GM21619 (cell line): ENCODE data around the gene SOX8.

Experiments used
- ATAC-seq: cut with Tn5 transposase; IDR thresholded peaks from one replicate; pipeline ENCODE4 v1.9.1; 2021; ENCODE audit not compliant: unreplicated experiment

Gene SOX8

DNA sequence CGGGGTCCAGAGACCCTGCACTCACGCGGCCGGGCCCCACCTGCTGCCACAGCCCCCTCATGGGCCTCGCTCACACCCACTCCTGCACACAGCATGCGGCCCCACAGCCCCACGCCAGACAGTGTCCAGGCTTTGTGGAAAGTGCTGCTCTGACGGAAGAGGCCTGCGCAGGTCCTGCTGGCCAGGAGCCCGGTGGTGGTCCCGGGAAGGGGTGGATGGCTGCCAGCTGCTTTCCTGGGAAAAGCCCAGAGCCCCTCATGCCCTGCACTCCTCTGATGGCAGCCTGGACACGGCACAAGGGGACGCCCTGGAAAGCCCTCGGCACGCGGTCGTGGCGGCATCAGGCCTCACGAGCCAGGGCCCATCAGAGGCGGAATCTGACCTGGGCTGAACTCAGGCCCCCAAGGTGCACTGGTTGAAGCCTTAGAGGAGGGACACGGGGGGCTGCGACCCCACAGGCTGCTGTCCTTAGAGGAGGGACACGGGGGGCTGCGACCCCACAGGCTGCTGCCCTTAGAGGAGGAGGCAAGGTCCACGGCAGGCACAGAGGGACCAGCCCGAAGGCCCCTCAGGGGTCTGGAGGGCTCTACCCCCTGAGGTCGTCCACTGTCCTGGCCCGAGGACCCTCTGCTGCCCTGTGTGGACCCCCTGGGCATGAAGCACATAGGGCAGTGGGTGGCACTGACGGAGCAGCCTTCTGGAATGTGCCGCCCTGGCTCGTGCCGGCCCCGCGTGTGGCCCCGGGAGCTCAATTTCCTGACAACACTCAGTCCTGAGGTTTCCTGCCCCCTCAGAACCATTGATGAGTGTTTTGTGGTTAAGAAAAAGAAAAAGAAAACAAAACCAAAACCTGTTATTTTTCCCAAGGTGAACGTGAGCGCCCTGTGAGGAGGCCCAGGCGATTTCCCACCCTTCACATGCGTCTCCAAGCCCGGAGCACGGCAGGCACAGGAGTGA, 22.1 kb downstream of the SOX8 start:
- ATAC-seq: no peak

DNA sequence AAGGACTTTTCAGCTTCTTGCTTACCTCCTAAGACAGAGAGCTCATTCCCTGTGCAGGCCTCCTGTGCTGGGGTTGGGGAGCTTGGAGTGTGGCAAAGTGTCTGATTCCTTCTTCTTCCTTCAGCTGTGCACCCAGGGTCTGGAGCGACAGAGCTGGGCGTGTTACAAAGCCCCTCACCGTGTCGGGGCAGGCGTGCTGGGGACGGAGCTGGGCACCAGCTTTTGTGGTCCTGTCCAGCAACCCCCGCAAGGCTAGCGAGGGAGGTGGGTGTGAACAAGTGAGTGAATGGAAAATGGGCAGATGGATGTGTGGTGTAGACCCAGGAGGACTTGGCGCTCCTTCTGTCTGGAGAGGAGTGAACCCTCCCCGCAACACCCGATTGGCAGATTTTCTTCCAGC, 23.7 kb downstream of the SOX8 start:
- no peak for ATAC-seq

DNA sequence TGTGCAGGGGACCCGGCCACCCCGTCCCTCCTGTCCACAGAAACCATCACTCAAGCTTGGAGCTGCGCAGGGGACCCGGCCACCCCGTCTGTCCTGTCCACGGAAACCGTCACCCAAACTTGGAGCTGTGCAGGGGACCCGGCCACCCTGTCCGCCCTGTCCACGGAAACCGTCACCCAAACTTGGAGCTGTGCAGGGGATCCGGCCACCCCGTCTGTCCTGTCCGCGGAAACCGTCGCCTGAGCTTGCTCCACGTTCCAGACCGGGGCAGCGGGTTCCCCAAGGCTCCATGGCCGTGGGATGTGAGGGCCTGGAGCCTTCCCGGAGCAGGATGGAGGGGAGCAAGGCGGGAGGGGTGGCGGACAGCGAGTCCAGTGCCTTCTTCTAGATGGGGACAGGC, 25.2 kb downstream of the SOX8 start:
- no peak for ATAC-seq

GRCh38 chr16:1007284-1007850, 25.8 kb downstream of the SOX8 start:
- no peak for ATAC-seq

DNA sequence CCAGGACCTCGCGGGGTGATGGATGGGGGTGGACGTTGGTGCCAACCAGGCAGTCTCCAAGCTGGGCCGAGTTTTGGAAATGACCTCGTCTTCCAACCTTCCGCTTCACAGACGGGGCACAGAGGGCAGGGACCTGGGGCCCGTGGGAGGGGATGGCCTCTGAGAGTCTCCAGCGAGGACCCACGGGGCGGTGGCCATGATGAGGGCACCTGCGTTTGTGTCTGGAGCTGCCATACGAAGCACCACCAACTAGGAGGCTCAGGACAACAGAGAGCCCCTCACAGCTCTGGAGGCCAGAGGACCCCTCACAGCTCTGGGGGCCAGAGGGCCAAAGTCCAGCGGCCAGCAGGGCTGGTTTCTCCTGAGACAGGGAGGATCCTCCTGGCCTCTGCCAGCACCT, 26.5 kb downstream of the SOX8 start:
- ATAC-seq: no peak

DNA sequence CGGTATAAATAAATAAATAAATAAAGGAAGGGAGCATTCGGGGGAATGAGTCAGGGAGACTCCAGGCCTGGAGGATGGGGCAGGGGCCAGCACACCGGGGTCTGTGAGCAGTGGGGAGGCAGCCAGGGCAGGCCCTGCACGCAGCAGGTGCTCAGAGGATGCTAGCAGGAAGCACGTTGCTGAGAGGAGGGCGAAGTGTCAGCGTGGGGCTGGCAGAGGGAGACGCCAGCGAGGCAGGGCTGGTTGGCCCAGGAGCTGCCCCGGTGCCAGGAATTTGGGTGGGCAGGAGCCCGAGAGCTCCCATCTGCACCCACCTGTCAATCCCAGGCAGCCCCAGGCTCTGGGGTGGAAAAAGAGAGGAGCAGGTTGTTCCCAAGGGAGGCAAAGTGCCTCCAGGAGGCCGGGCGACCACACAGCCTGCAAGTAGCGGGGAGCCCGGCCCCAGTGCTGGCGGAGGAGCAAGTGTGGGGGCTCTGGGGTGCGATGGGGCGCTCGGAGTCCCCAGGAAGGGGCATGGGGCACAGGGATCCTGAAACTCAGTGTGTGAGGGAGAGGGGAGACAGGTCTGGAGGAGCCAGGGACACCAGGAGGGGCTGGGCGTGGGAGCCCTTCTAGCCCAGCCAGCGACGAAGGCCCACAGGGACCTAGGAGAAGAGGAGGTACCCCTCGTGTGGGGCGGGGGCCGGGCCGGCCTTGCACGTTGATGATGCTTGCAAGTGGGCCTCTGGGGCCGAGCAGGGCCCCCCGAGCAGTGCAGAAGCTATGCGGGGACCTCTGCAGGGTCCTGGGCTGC, 28.0 kb downstream of the SOX8 start:
- no peak for ATAC-seq

GRCh38 chr16:1010251-1010650, 28.7 kb downstream of the SOX8 start:
- ATAC-seq: no peak

GRCh38 chr16:1010815-1011214, 29.2 kb downstream of the SOX8 start:
- no peak for ATAC-seq

DNA sequence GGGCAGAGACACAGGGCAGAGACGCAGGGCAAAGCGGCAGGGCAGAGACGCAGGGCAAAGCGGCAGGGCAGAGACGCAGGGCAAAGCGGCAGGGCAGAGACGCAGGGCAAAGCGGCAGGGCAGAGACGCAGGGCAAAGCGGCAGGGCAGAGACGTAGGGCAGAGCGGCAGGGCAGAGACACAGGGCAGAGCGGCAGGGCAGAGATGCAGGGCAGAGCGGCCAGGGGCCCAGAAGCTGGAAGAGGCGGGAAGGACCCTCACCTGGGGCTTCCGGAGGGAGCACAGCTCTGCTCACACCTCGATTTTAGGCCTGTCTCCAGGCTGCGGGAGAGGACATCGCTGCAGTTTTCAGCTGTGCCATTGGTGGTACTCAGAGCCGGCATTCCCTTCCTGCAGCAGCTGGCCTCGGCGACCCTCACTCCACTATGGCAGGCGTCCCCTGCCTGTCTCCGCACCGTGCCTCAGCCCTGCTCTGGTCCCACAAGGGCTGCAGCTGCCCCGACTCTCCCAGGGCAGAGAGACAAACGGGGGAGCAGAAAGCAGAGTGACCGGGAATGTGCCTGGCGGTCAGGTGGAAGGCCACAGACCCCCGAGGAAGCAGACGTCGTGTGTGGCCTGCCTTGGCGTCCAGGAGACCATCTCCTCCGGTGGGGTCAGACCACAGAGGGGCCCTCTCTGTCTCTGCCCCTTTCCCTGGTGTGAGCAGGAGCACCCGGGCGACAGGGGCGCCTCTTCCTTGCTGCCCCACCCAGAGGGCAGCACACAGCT, 29.9 kb downstream of the SOX8 start:
- no peak for ATAC-seq

DNA sequence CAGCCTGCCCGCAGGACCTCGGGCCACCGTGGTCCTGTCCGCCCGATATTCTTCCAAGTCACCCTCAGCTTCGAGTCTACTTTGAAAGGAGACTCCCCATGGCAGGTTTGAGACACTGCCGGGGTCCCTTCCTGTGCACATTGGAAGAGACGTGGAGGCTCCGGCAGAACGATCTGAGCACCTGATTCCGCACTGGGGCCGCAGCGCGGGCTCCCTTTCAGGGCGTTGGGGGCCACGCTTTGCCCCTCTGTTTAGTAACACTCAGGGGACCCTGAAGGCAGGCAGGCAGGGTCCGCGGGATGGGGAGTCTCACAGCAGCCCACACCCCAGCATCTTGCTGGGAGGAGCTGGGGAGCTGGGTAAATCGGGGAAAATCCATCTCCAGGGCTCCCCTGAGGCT, 30.6 kb downstream of the SOX8 start:
- no peak for ATAC-seq

DNA sequence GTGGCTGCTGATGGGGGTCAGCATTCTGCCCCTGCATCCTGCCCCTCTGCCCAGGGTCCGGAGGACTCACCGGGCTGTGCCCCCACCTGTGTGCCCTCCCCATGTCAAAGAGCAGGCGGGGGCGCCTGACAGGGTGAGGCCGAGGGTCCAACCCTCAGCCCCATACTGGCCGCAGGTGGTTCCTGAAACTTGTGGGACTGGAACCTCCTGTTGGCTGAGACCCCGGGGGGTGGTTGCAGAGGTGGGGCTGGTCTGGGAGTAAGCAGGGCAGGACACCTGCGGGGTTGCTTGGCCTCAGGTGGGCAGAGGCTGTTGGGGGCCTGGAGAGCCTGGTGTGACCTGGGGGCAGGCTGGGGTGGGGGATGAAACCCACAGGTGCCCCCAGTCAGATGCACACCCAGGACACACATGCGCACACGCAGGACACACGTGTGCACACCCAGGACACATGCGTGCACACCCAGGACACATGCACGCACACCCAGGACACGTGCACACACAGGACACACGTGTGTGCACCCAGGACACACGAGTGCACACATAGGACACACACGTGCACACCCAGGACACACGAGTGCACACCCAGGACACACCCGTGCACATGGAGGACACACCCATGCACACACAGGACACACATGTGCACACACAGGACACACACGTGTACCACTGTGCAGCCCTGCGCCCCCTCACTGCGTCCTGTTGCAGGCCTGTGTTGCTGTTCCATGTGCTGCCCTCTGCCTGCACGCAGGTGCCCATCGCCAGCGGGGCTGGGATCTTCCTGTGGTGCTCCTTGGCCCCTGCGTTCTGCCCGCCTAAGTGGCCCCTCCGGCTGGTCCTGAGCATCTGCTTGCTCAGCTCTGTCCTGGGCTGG, 31.4 kb downstream of the SOX8 start:
- no peak for ATAC-seq

GRCh38 chr16:1013593-1013900, 32.0 kb downstream of the SOX8 start:
- no peak for ATAC-seq

- no peak for ATAC-seq
Measured at GRCh38 chr16:1014221-1014620, 32.7 kb downstream of the SOX8 start.

- no peak for ATAC-seq
Measured at GRCh38 chr16:1014771-1015495, 33.4 kb downstream of the SOX8 start.

DNA sequence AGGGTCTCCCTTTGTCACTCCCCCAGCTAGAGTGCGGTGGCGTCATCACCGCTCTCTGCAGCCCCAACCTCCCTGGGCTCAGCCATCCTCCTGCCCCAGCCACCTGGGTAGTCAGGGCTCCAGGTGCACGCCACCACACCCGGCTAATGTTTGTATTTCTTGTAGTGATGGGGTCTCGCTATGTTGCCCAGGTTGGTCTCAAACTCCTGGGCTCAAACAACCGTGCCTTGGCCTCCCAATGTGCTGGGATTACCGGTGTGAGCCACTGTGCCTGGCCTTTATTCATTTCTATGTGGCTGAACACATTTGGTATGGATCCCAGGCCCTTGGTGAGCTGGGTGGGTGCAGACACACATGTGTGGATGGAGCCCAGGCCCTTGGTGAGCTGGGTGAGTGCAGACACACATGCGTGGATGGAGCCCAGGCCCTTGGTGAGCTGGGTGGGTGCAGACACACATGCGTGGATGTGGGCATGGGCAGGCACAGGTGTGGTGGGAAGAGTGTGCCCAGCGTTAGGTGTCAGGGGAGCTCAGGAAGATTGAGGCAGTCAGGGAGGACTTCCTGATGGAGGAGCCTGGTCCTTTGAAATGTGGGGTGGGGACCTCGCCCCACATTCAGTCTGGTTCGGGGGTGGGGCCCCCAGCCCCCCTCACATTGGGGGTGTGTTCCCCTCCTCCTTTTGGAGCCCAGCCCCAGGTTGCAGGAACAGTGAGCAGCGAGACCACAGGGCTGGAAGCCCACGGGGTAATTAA, 37.1 kb downstream of the SOX8 start:
- no peak for ATAC-seq

- no peak for ATAC-seq
Measured at GRCh38 chr16:1019231-1020090, 37.9 kb downstream of the SOX8 start.

DNA sequence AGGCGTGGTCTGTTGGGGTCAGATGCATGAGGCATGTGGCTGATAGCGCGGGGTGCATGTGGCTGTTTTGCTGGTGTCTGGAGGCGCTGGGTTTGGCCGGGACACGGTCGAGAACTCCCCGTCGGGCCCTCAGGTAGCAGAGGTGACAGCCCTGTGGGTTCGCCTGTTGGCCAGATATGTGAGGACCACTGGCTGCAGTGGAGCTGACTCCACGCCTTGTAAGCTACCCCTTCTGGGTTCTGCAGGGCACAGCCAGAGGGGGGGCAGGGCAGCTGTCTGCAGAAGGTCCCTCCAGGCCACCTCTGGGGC, 38.5 kb downstream of the SOX8 start:
- ATAC-seq: no peak

DNA sequence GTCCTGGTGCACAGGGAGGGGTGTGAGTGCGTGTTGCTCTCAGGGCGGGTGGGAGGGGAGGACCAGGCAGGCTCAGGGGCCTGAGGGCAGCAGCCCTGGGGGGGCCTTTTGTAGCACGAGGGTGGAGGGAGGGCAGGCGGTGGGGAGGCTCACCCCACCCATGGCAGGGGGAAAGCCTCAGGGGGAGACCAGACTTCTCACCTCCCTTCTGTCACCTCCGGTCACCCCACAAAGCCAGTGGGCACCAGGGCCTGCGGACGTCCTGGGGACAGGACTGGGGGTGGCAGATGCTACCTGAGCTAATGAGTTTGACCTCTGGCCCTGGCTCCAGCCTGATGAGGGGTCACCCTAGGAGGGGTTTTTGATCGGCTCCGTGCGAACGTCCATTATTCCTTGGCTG, 39.0 kb downstream of the SOX8 start:
- ATAC-seq: no peak
